Hepatic stellate cell (primary cell): ENCODE results near the gene ANXA7.

Experiments used
- DNase-seq: peaks from one replicate; pipeline ENCODE4 v3.0.0; 2011; ENCODE audit warnings: low spot score

The ANXA7 gene

GRCh38 chr10:73413528-73414229 is at the start of gene ANXA7:
TSS of gene ANXA7 (minus strand) at chr10:73414058. CDS start at chr10:73400856, 13,202 bp downstream.
- DNase-seq = peak; percentile 97

DNA sequence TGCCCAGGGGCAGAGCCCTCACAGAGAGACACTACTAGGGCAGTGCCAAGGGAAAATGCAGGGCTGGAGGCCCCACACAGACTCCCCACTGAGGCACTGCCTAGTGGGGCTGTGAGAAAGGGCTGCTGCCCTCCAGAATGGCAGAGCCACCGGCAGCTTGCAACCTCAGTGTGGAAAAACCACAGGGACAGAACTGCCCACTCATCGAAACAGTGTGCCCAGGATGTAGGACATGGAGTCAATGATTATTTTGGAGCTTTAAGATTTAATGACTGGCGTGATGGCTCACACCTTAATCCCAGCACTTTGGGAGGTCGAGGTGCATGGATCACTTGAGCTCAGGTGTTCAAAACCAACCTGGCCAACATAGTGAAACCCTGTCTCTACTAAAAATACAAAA is 47.0 kb upstream of the ANXA7 start:
- no peak for DNase-seq

GRCh38 chr10:73459683-73460314 is 45.9 kb upstream of the ANXA7 start:
- no peak for DNase-seq

GRCh38 chr10:73456187-73456890 is 42.5 kb upstream of the ANXA7 start:
- DNase-seq = no peak

DNA sequence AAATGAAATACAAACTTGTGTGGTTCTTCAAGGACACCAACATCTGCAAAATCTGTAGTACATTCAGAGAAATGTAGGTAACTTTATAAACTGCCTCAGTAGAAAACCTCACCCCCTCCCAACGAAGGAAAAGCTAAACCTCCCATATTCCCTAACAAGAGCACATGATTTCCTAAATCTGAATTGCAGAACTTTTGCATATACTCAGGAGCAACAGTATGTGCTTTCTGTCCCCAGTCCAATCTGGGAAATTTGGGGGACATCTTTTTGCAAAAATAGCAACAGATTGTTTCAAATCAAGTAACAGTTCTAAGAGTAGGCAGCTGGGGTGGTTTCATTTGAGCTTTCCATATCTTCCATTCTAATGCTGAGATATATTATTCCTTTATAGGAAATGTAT is 35.3 kb upstream of the ANXA7 start:
- DNase-seq = no peak

GRCh38 chr10:73448384-73448783 is 34.5 kb upstream of the ANXA7 start:
- no peak for DNase-seq

- DNase-seq = no peak
These were observed 33.1 kb upstream of the ANXA7 start for GRCh38 chr10:73446926-73447325.

DNA sequence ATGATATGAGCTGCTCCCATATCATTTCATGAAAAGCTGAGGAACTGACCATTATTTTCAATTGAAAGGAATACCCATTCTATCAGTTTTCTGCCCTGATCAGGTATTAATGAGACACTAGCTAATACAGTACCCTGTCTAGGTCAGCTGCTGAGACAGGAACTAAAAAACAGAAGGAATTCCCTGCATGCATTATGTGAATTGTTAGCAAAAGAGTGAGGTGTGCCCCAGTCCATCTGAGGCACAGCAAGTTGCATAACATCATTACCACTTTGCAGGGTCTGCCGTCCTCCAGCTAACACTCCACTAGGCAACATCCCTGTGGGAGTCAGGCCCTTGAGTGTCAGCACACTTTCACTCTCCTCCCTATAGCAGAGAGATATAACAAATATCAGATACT is 30.6 kb upstream of the ANXA7 start:
- no peak for DNase-seq

DNA sequence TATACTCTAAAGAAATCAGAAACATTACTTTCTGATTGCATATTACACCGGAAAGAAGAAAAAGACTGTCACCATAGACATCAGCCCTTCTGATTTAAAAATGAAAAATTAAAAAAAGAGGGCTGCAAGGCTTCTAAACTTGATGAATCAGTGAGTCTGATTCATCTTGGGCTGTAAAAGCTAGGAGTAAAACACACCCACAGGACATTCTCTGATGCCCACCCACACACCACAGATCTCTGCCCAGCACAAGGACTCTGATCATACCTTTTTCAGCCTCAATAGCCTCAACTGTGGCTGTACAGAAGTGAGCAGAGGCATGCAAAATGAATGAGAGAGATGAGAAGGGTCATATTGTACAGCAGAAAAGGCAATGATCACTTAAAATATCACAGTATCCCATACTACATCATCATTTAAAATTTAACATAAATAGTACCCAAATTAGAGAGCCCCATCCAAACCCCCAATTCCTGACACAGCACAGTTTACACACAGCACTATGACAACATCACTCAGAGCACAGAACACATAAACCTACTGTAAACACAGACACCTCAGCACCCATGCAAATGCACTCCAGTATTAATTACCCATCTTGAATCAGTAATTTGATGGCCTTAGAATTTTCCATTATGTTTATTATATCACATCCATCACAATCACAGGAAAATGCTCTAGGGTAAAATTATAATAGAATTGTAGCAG is 25.9 kb upstream of the ANXA7 start:
- peak; percentile 48 for DNase-seq

DNA sequence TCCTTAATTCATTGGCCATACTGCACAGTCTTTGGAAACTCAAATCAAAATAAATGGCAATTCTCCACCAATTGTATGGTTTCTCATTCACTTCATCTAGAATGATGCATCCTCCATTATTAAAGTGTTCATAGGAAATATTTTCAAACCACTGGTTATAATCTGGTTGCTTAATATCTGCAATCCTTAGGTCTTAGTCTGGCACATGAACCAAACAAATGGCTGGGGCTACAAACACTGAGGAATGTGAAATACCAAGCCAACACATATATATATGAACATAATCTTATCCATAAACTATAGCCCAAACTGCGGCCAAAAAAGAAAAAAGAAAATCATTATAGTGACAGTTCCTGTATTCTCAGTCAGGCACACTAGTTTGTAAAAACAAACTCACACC is 25.2 kb upstream of the ANXA7 start:
- DNase-seq = peak; percentile 19

- no peak for DNase-seq
These were observed 19.6 kb upstream of the ANXA7 start, which contains the start of gene MSS51 for GRCh38 chr10:73433538-73433867. TSS of gene MSS51 (minus strand) at chr10:73433561. CDS start at chr10:73428284, 5,277 bp downstream.

GRCh38 chr10:73432646-73433537 is 19.0 kb upstream of the ANXA7 start:
- DNase-seq = no peak

- DNase-seq = no peak
These were observed 12.5 kb upstream of the ANXA7 start for GRCh38 chr10:73426318-73426717.

- DNase-seq = no peak
These were observed 10.6 kb upstream of the ANXA7 start for GRCh38 chr10:73424478-73424877.

DNA sequence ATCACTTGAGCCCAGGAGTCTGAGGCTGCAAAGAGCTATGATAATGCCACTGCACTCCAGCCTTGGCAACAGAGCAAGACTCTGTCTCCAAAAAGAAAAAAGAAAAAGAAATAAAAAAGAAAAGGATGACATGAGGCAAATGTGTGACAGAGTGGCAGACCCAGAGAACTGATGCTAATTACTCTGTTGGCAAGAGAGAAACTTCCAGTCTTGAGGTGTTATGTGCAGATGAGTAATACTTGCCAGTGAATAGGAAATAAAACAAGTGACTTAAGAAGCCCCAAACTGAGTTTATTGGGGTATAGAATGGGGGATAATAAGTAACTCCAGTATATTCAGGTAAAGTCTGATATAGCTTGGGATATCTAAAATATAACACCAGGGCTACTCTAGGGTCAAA is 9.5 kb upstream of the ANXA7 start:
- DNase-seq = no peak

- DNase-seq = no peak
These were observed 2.7 kb upstream of the ANXA7 start for GRCh38 chr10:73416571-73416970.

DNA sequence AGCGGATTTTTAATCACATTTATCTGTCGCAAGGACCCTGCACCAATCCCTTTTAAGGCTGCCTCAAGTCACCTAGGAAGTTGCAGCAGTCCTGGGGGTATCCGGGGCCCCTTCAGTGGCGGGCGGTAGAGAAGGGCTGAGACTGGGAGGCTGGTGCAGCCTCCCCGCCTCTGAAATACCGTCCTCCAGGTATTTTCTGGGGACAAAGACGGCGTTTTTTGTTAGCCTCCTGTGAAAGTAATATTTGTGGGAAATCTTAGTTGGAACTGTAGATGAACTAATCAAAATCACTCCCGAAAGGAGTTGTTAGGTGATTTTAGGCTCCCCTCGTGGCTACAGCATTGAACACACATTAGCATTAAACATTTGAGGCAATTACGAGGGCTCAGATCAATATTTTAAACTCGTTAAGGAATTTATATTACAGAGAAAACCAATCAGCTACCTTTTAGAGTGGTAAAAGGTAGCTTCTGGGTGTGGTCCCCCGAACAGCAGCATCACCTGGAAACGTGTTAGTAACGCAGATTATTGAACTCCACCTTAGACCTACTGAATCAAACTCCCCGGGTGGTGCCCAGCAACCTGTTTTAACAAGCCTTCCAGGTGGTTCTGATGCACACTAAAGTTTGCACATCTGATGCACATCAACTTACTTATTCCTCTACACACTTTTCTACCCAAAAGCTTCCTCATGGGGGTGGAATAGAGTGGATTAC is 530 bp upstream of the ANXA7 start:
- no peak for DNase-seq

- DNase-seq = peak; percentile 38
These were observed 740 bp downstream of the ANXA7 start for GRCh38 chr10:73413108-73413527.

- no peak for DNase-seq
These were observed 3.0 kb downstream of the ANXA7 start for GRCh38 chr10:73410897-73411296.

DNA sequence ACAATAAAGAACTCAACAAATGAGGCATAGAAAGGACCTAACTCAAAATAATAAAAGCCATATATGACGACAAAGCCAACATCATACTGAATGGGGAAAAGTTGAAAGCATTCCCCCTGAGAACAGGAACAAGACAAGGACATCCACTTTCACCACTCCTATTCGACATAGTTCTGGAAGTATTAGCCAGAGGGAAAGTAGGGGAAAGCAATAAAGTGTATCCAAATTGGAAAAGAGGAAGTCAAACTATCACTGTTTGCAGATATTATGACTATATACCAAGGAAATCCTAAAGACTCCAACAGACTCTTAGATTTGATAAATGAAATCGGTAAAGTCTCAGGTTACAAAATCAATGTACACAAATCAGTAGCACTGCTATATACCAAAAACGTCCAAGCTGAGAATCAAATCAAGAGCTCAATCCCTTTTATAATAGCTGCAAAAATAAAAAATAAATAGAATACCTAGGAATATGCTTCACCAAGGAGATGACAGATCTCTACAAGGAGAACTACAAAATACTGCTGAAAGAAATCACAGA is 4.8 kb downstream of the ANXA7 start:
- DNase-seq = no peak

- DNase-seq = no peak
These were observed 5.8 kb downstream of the ANXA7 start for GRCh38 chr10:73408061-73408460.
